Left lung (tissue), 10 donors: Measurements from ENCODE around the gene ACKR1. TPM values are rescaled to one million over a fixed set of nuclear protein-coding genes. Genes with fewer than 3 reads are reported as not detected.

Source experiments
- ATAC-seq: fragments of 200-7000 bp; cut with Tn5 transposase; one replicate; pipeline ENCODE4 v1.9.1; 2020; ENCODE audit warnings: moderate library complexity
- DNase-seq, 4 donors: peaks; one replicate each; pipeline ENCODE4 v3.0.0-alpha.2; 2013 to 2020
- H3K27ac ChIP-seq, 2 donors: fragments of 200-600 bp; sonication (generic) in 1 of 2; one replicate each; pipeline versions ENCODE4 v1.5.0 to v1.8.0; 2020 to 2021
- H3K27me3 ChIP-seq, 2 donors: fragments of 200-600 bp; sonication (generic) in 1 of 2; one replicate each; pipeline versions ENCODE4 v1.5.0 to v1.8.0; 2020 to 2021
- H3K36me3 ChIP-seq, 2 donors: fragments of 200-600 bp; sonication (generic) in 1 of 2; one replicate each; pipeline versions ENCODE4 v1.5.0 to v1.8.0; 2020 to 2021
- H3K4me1 ChIP-seq, 2 donors: fragments of 200-600 bp; one replicate each; pipeline ENCODE4 v1.8.0; 2021
- H3K4me3 ChIP-seq, 2 donors: fragments of 200-600 bp; sonication (generic) in 1 of 2; one replicate each; pipeline versions ENCODE4 v1.5.0 to v1.8.0; 2020 to 2021; ENCODE audit warnings: mild to moderate bottlenecking in 1 of 2
- H3K9me3 ChIP-seq, 2 donors: fragments of 200-600 bp; sonication (generic) in 1 of 2; one replicate each; pipeline versions ENCODE4 v1.5.0 to v1.8.0; 2020 to 2021
- CTCF ChIP-seq, 2 donors: fragments of 200-600 bp; sonication (generic) in 1 of 2; IDR thresholded peaks; one replicate each; pipeline versions ENCODE4 v1.5.0 to v1.8.0; 2021; ENCODE audit warnings: antibody characterized with exemption in 2 of 2
- intact Hi-C, 2 donors: fragments of 100-400 bp; cut with DNase I; formaldehyde crosslinking; loops; one replicate each; pipeline versions ENCODE4 v1.11.2 to v1.14.2; 2022
- polyA plus RNA-seq, 6 donors: library from polyadenylated mRNA; unstranded; fragments of 120-200 nt; gene quantifications; one replicate each; pipeline ENCODE4 v1.2.1, GENCODE V29; 2013; ENCODE audit not compliant: insufficient read length in 6 of 6
- total RNA-seq, 2 donors: library from RNA; stranded (reverse); fragmentation: NEBNext Ultra II Directional; extraction: Animal tissue kit (Norgen Biotek cat#: 25700); gene quantifications; one replicate each; pipeline ENCODE4 v1.2.1, GENCODE V29; 2021
- donor health status: DM: no; HTN: yes; CAD: no.
- donor health status: DM: no; HTN: no; CAD: no.

Gene ACKR1
- total and polyA plus RNA-seq, 8 donors = 3.6 to 65.3 (median 4.8) TPM

DNA sequence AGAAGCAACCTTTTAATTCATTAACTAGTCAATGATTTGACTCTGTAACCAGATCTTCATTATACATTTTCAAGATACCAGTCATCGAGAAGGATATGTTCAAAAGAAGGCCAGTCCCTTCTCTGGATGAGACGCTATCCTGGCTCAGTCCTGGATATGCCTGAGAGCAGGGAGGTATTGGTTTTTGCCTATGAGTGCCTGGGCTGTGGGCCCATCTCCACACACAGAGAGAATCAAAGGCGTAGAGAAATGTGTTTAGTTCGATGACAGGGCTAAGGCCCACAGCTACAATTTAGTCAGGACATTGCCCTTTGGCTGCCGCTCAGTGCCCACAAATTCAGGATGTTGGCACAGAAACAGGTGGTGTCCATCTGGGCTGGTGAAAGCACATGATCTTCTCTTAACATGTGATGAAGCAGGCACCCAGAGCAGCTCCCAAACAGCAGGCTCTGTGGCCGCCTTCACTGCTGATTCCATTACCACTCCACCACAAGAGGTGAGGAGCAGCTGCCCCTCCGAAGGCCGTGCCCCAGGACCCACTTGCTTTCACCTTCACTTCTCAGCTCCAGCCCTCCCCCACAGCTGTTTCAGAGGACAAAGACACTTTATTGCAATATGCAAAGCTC is 24.7 kb downstream of the ACKR1 start:
- no peak for TF ChIP-seq CTCF (IDR thresholded peaks at IDR 0.05)
- no peaks in the 10 kb centered on the region for H3K36me3 ChIP-seq
- no peak overlapping the region for H3K4me3 ChIP-seq
- ATAC-seq = no peak
- H3K27ac ChIP-seq = no peak overlapping the region
- no peaks in the 10 kb centered on the region for H3K4me1 ChIP-seq
- no peaks in the 10 kb centered on the region for H3K27me3 ChIP-seq
- H3K9me3 ChIP-seq = no peaks in the 10 kb centered on the region
- intact Hi-C loops = no loop called here
- no peak for DNase-seq

DNA sequence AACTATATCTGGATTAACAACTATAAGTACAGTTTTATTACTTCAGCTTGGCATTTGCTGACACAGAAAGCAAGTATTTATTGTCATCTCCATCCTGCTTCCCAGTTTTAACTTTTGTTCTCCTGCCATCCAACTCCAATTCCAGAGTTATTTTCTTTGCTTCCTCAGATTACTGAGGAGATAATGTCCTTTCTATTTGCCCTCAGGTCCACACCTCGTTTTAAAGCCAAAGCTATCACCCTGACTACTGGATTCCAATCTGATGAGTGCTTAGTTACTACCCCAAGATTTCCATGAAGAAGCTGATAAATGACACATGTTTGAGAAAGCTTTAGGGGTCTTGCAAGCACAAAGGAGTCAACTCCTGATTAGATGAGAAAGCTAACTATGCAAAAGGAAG is 25.2 kb downstream of the ACKR1 start:
- no peak for DNase-seq
- intact Hi-C loops = no loop called here
- Histone ChIP-seq H3K36me3 (no peaks in the 10 kb centered on the region), H3K9me3 (no peaks in the 10 kb centered on the region), H3K27me3 (no peaks in the 10 kb centered on the region), H3K27ac (no peak overlapping the region), H3K4me3 (no peak overlapping the region), H3K4me1 (no peaks in the 10 kb centered on the region)
- ATAC-seq = no peak
- no peak for TF ChIP-seq CTCF (IDR thresholded peaks at IDR 0.05)

GRCh38 chr1:159239551-159240220 is 35.0 kb downstream of the ACKR1 start:
- no peak for ATAC-seq
- Histone ChIP-seq H3K27ac (no peak overlapping the region), H3K4me3 (no peak overlapping the region), H3K27me3 (no peaks in the 10 kb centered on the region), H3K4me1 (no peaks in the 10 kb centered on the region), H3K36me3 (no peaks in the 10 kb centered on the region), H3K9me3 (peaks cover 0 to 3% of the 10 kb centered on the region in 2 donors)
- intact Hi-C loops = no loop called here
- no peak for DNase-seq
- TF ChIP-seq CTCF (IDR thresholded peaks at IDR 0.05) = no peak

GRCh38 chr1:159247266-159247665 is 42.6 kb downstream of the ACKR1 start:
- Histone ChIP-seq H3K27ac (no peak overlapping the region), H3K36me3 (no peaks in the 10 kb centered on the region), H3K9me3 (peaks cover 0 to 11% of the 10 kb centered on the region in 2 donors), H3K4me3 (no peak overlapping the region), H3K4me1 (no peaks in the 10 kb centered on the region), H3K27me3 (no peaks in the 10 kb centered on the region)
- DNase-seq (no peak), ATAC-seq (no peak)
- TF ChIP-seq CTCF (IDR thresholded peaks at IDR 0.05) = no peak
- intact Hi-C loops = no loop called here

GRCh38 chr1:159248311-159248710 is 43.6 kb downstream of the ACKR1 start:
- H3K27ac ChIP-seq = no peak overlapping the region
- H3K27me3 ChIP-seq = no peaks in the 10 kb centered on the region
- ATAC-seq (no peak), DNase-seq (no peak)
- H3K4me3 ChIP-seq = no peak overlapping the region
- H3K9me3 ChIP-seq = peaks cover 0 to 11% of the 10 kb centered on the region in 2 donors
- no peaks in the 10 kb centered on the region for H3K4me1 ChIP-seq
- TF ChIP-seq CTCF (IDR thresholded peaks at IDR 0.05) = no peak
- no peaks in the 10 kb centered on the region for H3K36me3 ChIP-seq
- intact Hi-C loops = no loop called here
